ENCODE data around the gene PEAK1.

Gene PEAK1

GRCh38 chr15:77358545-77359240 is 61.2 kb downstream of the PEAK1 start:
- H2AK5ac ChIP-seq (ENCODE audit: low read depth, low read length), result no peak overlapping the region
- no peak overlapping the region for H2BK120ac ChIP-seq (ENCODE audit: low read depth, low read length)
- no peaks in the 10 kb centered on the region for H3K4me1 ChIP-seq (ENCODE audit: control insufficient read depth in 2 of 2, insufficient read depth in 1 of 2, low read depth in 1 of 2, low read length in 2 of 2)
- WGBS, 2 donors (ENCODE audit: extremely low coverage in 2 of 2, insufficient read length in 2 of 2, insufficient replicate concordance in 1 of 2), result no CpG with 5 or more reads among the region's 5 CpGs
- H3K18ac ChIP-seq (ENCODE audit: low read length), result no peak overlapping the region
- peaks cover 0 to 10% of the 10 kb centered on the region in 2 donors for H3K36me3 ChIP-seq (replicated peaks in 1 of 2; ENCODE audit: control insufficient read depth in 2 of 2, insufficient read depth in 2 of 2, low read length in 2 of 2)
- peaks cover 0 to 3% of the 10 kb centered on the region in 2 donors for H3K9me3 ChIP-seq (replicated peaks in 1 of 2; ENCODE audit: control insufficient read depth in 2 of 2, insufficient read depth in 1 of 2, low read depth in 1 of 2, low read length in 2 of 2)
- no peak overlapping the region for H2AFZ ChIP-seq (ENCODE audit: low read length)
- H2BK12ac ChIP-seq (ENCODE audit: low read length), result no peak overlapping the region
- H2BK15ac ChIP-seq (ENCODE audit: low read length), result no peak overlapping the region
- H3K27ac ChIP-seq (replicated peaks; ENCODE audit: low read length), result no peak overlapping the region
- no peak overlapping the region for H3K9ac ChIP-seq (ENCODE audit: low read depth, low read length, poor library complexity)
- no peak overlapping the region for H3K4me3 ChIP-seq (ENCODE audit: low read length in 2 of 2)
- no peak overlapping the region for H3K14ac ChIP-seq (ENCODE audit: low read length)
- no peak overlapping the region for H3K4ac ChIP-seq (ENCODE audit: low read length)
- no peak for DNase-seq (ENCODE audit: low spot score)
- no peak overlapping the region for H2BK5ac ChIP-seq (ENCODE audit: low read length)
- peaks cover 1% of the 10 kb centered on the region for H3K79me1 ChIP-seq (ENCODE audit: low read depth, low read length)
- H4K8ac ChIP-seq (ENCODE audit: low read depth, low read length), result no peak overlapping the region
- H3K23ac ChIP-seq (ENCODE audit: low read depth, low read length, poor library complexity), result no peak overlapping the region
- H3K4me2 ChIP-seq (ENCODE audit: insufficient read depth, low read length, poor library complexity, severe bottlenecking), result no peak overlapping the region
- no peak overlapping the region for H4K91ac ChIP-seq (ENCODE audit: low read depth, low read length, poor library complexity)
- no peaks in the 10 kb centered on the region for H3K27me3 ChIP-seq (ENCODE audit: control insufficient read depth in 3 of 3, insufficient read depth in 3 of 3, low read depth in 1 of 3, low read length in 3 of 3)

GRCh38 chr15:77356305-77356704 is 63.6 kb downstream of the PEAK1 start:
- H2BK15ac ChIP-seq (ENCODE audit: low read length), result no peak overlapping the region
- no peaks in the 10 kb centered on the region for H3K27me3 ChIP-seq (ENCODE audit: control insufficient read depth in 3 of 3, insufficient read depth in 3 of 3, low read depth in 1 of 3, low read length in 3 of 3)
- no peak overlapping the region for H2BK5ac ChIP-seq (ENCODE audit: low read length)
- no peak overlapping the region for H3K18ac ChIP-seq (ENCODE audit: low read length)
- H3K4me3 ChIP-seq (ENCODE audit: low read length in 2 of 2), result no peak overlapping the region
- H2AFZ ChIP-seq (ENCODE audit: low read length), result no peak overlapping the region
- H2BK120ac ChIP-seq (ENCODE audit: low read depth, low read length), result no peak overlapping the region
- H3K79me1 ChIP-seq (ENCODE audit: low read depth, low read length), result peaks cover 1% of the 10 kb centered on the region
- peaks cover 0 to 3% of the 10 kb centered on the region in 2 donors for H3K9me3 ChIP-seq (replicated peaks in 1 of 2; ENCODE audit: control insufficient read depth in 2 of 2, insufficient read depth in 1 of 2, low read depth in 1 of 2, low read length in 2 of 2)
- H4K91ac ChIP-seq (ENCODE audit: low read depth, low read length, poor library complexity), result no peak overlapping the region
- no peak overlapping the region for H3K27ac ChIP-seq (replicated peaks; ENCODE audit: low read length)
- H3K14ac ChIP-seq (ENCODE audit: low read length), result no peak overlapping the region
- H3K4ac ChIP-seq (ENCODE audit: low read length), result no peak overlapping the region
- no peak overlapping the region for H3K9ac ChIP-seq (ENCODE audit: low read depth, low read length, poor library complexity)
- H3K4me2 ChIP-seq (ENCODE audit: insufficient read depth, low read length, poor library complexity, severe bottlenecking), result no peak overlapping the region
- H4K8ac ChIP-seq (ENCODE audit: low read depth, low read length), result no peak overlapping the region
- no peak overlapping the region for H2AK5ac ChIP-seq (ENCODE audit: low read depth, low read length)
- H2BK12ac ChIP-seq (ENCODE audit: low read length), result no peak overlapping the region
- H3K4me1 ChIP-seq (ENCODE audit: control insufficient read depth in 2 of 2, insufficient read depth in 1 of 2, low read depth in 1 of 2, low read length in 2 of 2), result peaks cover 0 to 2% of the 10 kb centered on the region in 2 donors
- DNase-seq (ENCODE audit: low spot score), result no peak
- peaks cover 0 to 3% of the 10 kb centered on the region in 2 donors for H3K36me3 ChIP-seq (replicated peaks in 1 of 2; ENCODE audit: control insufficient read depth in 2 of 2, insufficient read depth in 2 of 2, low read length in 2 of 2)
- no CpG with 5 or more reads among the region's 3 CpGs for WGBS, 2 donors (ENCODE audit: extremely low coverage in 2 of 2, insufficient read length in 2 of 2, insufficient replicate concordance in 1 of 2)
- no peak overlapping the region for H3K23ac ChIP-seq (ENCODE audit: low read depth, low read length, poor library complexity)

- H3K27me3 ChIP-seq (ENCODE audit: control insufficient read depth in 3 of 3, insufficient read depth in 3 of 3, low read depth in 1 of 3, low read length in 3 of 3), result no peaks in the 10 kb centered on the region
- no peak for DNase-seq (ENCODE audit: low spot score)
- no peak overlapping the region for H3K4ac ChIP-seq (ENCODE audit: low read length)
- H3K36me3 ChIP-seq (replicated peaks in 1 of 2; ENCODE audit: control insufficient read depth in 2 of 2, insufficient read depth in 2 of 2, low read length in 2 of 2), result peaks cover 0 to under 1% of the 10 kb centered on the region in 2 donors
- H3K79me1 ChIP-seq (ENCODE audit: low read depth, low read length), result peaks cover 1% of the 10 kb centered on the region
- WGBS, 2 donors (ENCODE audit: extremely low coverage in 2 of 2, insufficient read length in 2 of 2, insufficient replicate concordance in 1 of 2), result no CpG with 5 or more reads among the region's 3 CpGs
- no peak overlapping the region for H4K8ac ChIP-seq (ENCODE audit: low read depth, low read length)
- H3K18ac ChIP-seq (ENCODE audit: low read length), result no peak overlapping the region
- no peak overlapping the region for H3K4me3 ChIP-seq (ENCODE audit: low read length in 2 of 2)
- no peak overlapping the region for H3K14ac ChIP-seq (ENCODE audit: low read length)
- no peak overlapping the region for H2BK15ac ChIP-seq (ENCODE audit: low read length)
- H3K23ac ChIP-seq (ENCODE audit: low read depth, low read length, poor library complexity), result no peak overlapping the region
- no peak overlapping the region for H3K27ac ChIP-seq (replicated peaks; ENCODE audit: low read length)
- H3K4me2 ChIP-seq (ENCODE audit: insufficient read depth, low read length, poor library complexity, severe bottlenecking), result no peak overlapping the region
- H2BK12ac ChIP-seq (ENCODE audit: low read length), result no peak overlapping the region
- no peak overlapping the region for H2BK5ac ChIP-seq (ENCODE audit: low read length)
- H2AFZ ChIP-seq (ENCODE audit: low read length), result no peak overlapping the region
- H3K9ac ChIP-seq (ENCODE audit: low read depth, low read length, poor library complexity), result no peak overlapping the region
- peaks cover 0 to 3% of the 10 kb centered on the region in 2 donors for H3K9me3 ChIP-seq (replicated peaks in 1 of 2; ENCODE audit: control insufficient read depth in 2 of 2, insufficient read depth in 1 of 2, low read depth in 1 of 2, low read length in 2 of 2)
- H3K4me1 ChIP-seq (ENCODE audit: control insufficient read depth in 2 of 2, insufficient read depth in 1 of 2, low read depth in 1 of 2, low read length in 2 of 2), result peaks cover 0 to 7% of the 10 kb centered on the region in 2 donors
- H4K91ac ChIP-seq (ENCODE audit: low read depth, low read length, poor library complexity), result no peak overlapping the region
- no peak overlapping the region for H2BK120ac ChIP-seq (ENCODE audit: low read depth, low read length)
- no peak overlapping the region for H2AK5ac ChIP-seq (ENCODE audit: low read depth, low read length)
Observed at GRCh38 chr15:77355321-77355720, 64.6 kb downstream of the PEAK1 start.

GRCh38 chr15:77354063-77354462 is 65.8 kb downstream of the PEAK1 start:
- DNase-seq (ENCODE audit: low spot score), result no peak
- Histone ChIP-seq H2AFZ (ENCODE audit: low read length) (no peak overlapping the region), H3K4ac (ENCODE audit: low read length) (no peak overlapping the region), H3K79me1 (ENCODE audit: low read depth, low read length) (peaks cover 1% of the 10 kb centered on the region), H3K9ac (ENCODE audit: low read depth, low read length, poor library complexity) (no peak overlapping the region), H3K4me3 (ENCODE audit: low read length in 2 of 2) (no peak overlapping the region), H3K23ac (ENCODE audit: low read depth, low read length, poor library complexity) (no peak overlapping the region), H3K27ac (replicated peaks; ENCODE audit: low read length) (no peak overlapping the region), H3K9me3 (replicated peaks in 1 of 2; ENCODE audit: control insufficient read depth in 2 of 2, insufficient read depth in 1 of 2, low read depth in 1 of 2, low read length in 2 of 2) (peaks cover 0 to 3% of the 10 kb centered on the region in 2 donors), H3K18ac (ENCODE audit: low read length) (no peak overlapping the region), H3K4me2 (ENCODE audit: insufficient read depth, low read length, poor library complexity, severe bottlenecking) (no peak overlapping the region), H3K36me3 (replicated peaks in 1 of 2; ENCODE audit: control insufficient read depth in 2 of 2, insufficient read depth in 2 of 2, low read length in 2 of 2) (no peaks in the 10 kb centered on the region), H3K4me1 (ENCODE audit: control insufficient read depth in 2 of 2, insufficient read depth in 1 of 2, low read depth in 1 of 2, low read length in 2 of 2) (peaks cover 0 to 9% of the 10 kb centered on the region in 2 donors), H2BK120ac (ENCODE audit: low read depth, low read length) (no peak overlapping the region), H3K14ac (ENCODE audit: low read length) (no peak overlapping the region), H4K8ac (ENCODE audit: low read depth, low read length) (no peak overlapping the region), H2AK5ac (ENCODE audit: low read depth, low read length) (no peak overlapping the region), H2BK15ac (ENCODE audit: low read length) (no peak overlapping the region), H3K27me3 (ENCODE audit: control insufficient read depth in 3 of 3, insufficient read depth in 3 of 3, low read depth in 1 of 3, low read length in 3 of 3) (no peaks in the 10 kb centered on the region), H2BK5ac (ENCODE audit: low read length) (no peak overlapping the region), H2BK12ac (ENCODE audit: low read length) (no peak overlapping the region), H4K91ac (ENCODE audit: low read depth, low read length, poor library complexity) (no peak overlapping the region)
